Spleen (tissue), 11 donors: ENCODE results near the gene TTC34. TPM values are rescaled to one million over a fixed set of nuclear protein-coding genes. Genes with fewer than 3 reads are reported as not detected.

ENCODE experiments used
- DNase-seq: peaks from one replicate; pipeline ENCODE4 v3.0.0-alpha.2; 2020
- H3K27ac ChIP-seq, 8 donors: fragments of 200-600 bp; sonication (generic) in 7 of 8; 1 replicate in 4 of 8; 2 replicates in 4 of 8; pipeline versions ENCODE4 v1.5.0 to v1.8.0; 2016 to 2021; ENCODE audit warnings: inconsistent platforms in 4 of 8, mild to moderate bottlenecking in 4 of 8, moderate library complexity in 1 of 8
- H3K27me3 ChIP-seq, 7 donors: fragments of 200-600 bp; sonication (generic) in 6 of 7; replicated peaks in 1 of 7; 1 replicate in 4 of 7; 2 replicates in 3 of 7; pipeline versions ENCODE4 v1.5.0 to v1.8.0; 2016 to 2021; ENCODE audit warnings: inconsistent platforms in 3 of 7, mild to moderate bottlenecking in 1 of 7
- H3K36me3 ChIP-seq, 6 donors: fragments of 200-600 bp; sonication (generic) in 5 of 6; 1 replicate in 4 of 6; 2 replicates in 2 of 6; pipeline versions ENCODE4 v1.5.0 to v1.8.0; 2016 to 2021; ENCODE audit warnings: inconsistent platforms in 2 of 6
- H3K4me1 ChIP-seq, 6 donors: fragments of 200-600 bp; sonication (generic) in 5 of 6; 1 replicate in 3 of 6; 2 replicates in 3 of 6; pipeline versions ENCODE4 v1.5.0 to v1.8.0; 2016 to 2021; ENCODE audit warnings: inconsistent platforms in 3 of 6
- H3K4me3 ChIP-seq, 8 donors: fragments of 200-600 bp; sonication (generic) in 7 of 8; 1 replicate in 4 of 8; 2 replicates in 4 of 8; pipeline versions ENCODE4 v1.5.0 to v1.8.0; 2016 to 2021; ENCODE audit warnings: inconsistent platforms in 4 of 8, mild to moderate bottlenecking in 4 of 8, moderate library complexity in 2 of 8
- H3K9me3 ChIP-seq, 8 donors: fragments of 200-600 bp; sonication (generic) in 7 of 8; 1 replicate in 4 of 8; 2 replicates in 4 of 8; pipeline versions ENCODE4 v1.5.0 to v1.8.0; 2016 to 2021; ENCODE audit warnings: inconsistent platforms in 4 of 8
- POLR2A ChIP-seq, 3 donors: fragments of 450-650 bp; IDR thresholded peaks; one replicate each; pipeline ENCODE4 v1.5.1; 2017; ENCODE audit warnings: antibody characterized with exemption in 3 of 3, mild to moderate bottlenecking in 1 of 3
- POLR2AphosphoS5 ChIP-seq, 3 donors: sonication (generic); formaldehyde crosslinking; IDR thresholded peaks; one replicate each; pipeline ENCODE4 v1.5.1; 2017; ENCODE audit warnings: antibody characterized with exemption in 3 of 3
- WGBS, 5 donors: extraction: QIAGEN DNeasy Blood & Tissue Kit in 3 of 5; methylation state at CpG; one replicate each; pipeline versions ENCODE4 v1.1.5 to v1.1.7; 2013 to 2018; 5-methylcytosine and 5-hydroxymethylcytosine counted together
- intact Hi-C: fragments of 100-400 bp; cut with DNase I; formaldehyde crosslinking; loops from one replicate; pipeline ENCODE4 v1.15.0; 2023; ENCODE audit warnings: low total_unique reads
- polyA plus RNA-seq, 3 donors: library from polyadenylated mRNA; stranded (reverse); fragments of 200-250 nt; gene quantifications; one replicate each; pipeline ENCODE4 v1.2.1, GENCODE V29; 2013
- total RNA-seq, 7 donors: library from RNA; depleted of rRNA in 3 of 7; stranded (reverse); fragments of >200 nt in 3 of 7; fragmentation: NEBNext Ultra II Directional in 4 of 7; extraction: Animal tissue kit (Norgen Biotek cat#: 25700) in 4 of 7; gene quantifications; one replicate each; pipeline versions ENCODE4 v1.1.0 to v1.2.1, GENCODE V29; 2016 to 2021
- TF ChIP-seq, protein P1 (sequence below), 11 experiments: fragments of 200-600 bp in 7 of 11; fragments of 450-650 bp in 4 of 11; sonication (generic) in 4 of 11; IDR thresholded peaks in 8 of 11; conservative IDR thresholded peaks in 3 of 11; 1 replicate in 7 of 11; 2 replicates in 4 of 11; pipeline versions ENCODE4 v1.4.0 to v1.8.0; 2016 to 2021; ENCODE audit warnings: antibody characterized with exemption in 11 of 11, inconsistent platforms in 4 of 11, mild to moderate bottlenecking in 1 of 11
- donor health status: healthy with polysubstance abuse.
- donor health status: DM: no; HTN: no; CAD: no; lungs with moderate emphysema.
- donor health status: DM: no; HTN: no; CAD: no.
- donor health status: Bipolar disorder and iron deficiency.
- donor health status: healthy.
- donor health status: DM: no; HTN: no; CAD: no.
- donor health status: DM: yes; HTN: yes; CAD: no.

TTC34 gene
- total and polyA plus RNA-seq, 10 donors, result 0.09 to 2.8 (median 1.4) TPM

DNA sequence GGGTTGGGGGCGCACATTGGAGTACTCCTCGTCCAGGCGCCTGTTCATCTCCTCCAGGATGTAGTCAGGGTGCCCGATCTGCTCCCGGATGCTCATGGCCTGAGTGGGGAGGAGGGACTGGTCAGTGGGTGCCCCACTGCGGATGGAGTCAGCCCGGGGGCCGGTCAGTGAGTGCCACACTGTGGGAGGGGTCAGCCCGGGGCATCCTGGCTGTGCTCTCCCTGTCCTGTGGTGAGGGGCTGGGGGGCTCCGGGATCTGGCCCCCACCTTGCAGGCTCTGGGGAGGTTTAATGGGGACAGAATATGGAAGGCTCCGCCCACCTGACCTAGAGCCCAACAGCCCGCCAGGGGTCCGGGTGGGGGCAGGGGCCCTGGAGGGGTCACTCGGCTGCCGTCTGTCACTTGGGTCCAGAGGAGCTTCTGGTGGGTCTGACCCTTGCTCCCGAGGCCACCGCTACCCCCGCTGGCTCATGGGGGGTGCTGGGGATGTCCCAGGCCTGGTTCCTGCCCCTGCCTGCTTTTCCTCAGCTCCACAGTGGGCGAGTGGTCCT, 206.2 kb downstream of the TTC34 start:
- Histone ChIP-seq H3K4me3 (no peak overlapping the region), H3K27me3 (peaks cover 0 to 23% (median 0%) of the 10 kb centered on the region in 7 donors), H3K27ac (no peak overlapping the region), H3K9me3 (peaks cover 0 to 14% (median 10%) of the 10 kb centered on the region in 8 donors), H3K4me1 (peaks cover 0 to 22% (median 13%) of the 10 kb centered on the region in 6 donors), H3K36me3 (peaks cover 0 to 5% (median 0%) of the 10 kb centered on the region in 6 donors)
- WGBS, 5 donors, result 83 to 100% (median 83%) methylated on average over 1 to 19 of the region's 19 CpGs
- intact Hi-C loops, result no loop called here
- DNase-seq, result peak; percentile 71
- TF ChIP-seq, protein P1, sequence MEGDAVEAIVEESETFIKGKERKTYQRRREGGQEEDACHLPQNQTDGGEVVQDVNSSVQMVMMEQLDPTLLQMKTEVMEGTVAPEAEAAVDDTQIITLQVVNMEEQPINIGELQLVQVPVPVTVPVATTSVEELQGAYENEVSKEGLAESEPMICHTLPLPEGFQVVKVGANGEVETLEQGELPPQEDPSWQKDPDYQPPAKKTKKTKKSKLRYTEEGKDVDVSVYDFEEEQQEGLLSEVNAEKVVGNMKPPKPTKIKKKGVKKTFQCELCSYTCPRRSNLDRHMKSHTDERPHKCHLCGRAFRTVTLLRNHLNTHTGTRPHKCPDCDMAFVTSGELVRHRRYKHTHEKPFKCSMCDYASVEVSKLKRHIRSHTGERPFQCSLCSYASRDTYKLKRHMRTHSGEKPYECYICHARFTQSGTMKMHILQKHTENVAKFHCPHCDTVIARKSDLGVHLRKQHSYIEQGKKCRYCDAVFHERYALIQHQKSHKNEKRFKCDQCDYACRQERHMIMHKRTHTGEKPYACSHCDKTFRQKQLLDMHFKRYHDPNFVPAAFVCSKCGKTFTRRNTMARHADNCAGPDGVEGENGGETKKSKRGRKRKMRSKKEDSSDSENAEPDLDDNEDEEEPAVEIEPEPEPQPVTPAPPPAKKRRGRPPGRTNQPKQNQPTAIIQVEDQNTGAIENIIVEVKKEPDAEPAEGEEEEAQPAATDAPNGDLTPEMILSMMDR (IDR thresholded peaks at IDR 0.05 in 8 of 11, conservative IDR thresholded peaks at IDR 0.05 in 3 of 11), result no peak
- no peak for TF ChIP-seq POLR2A (IDR thresholded peaks at IDR 0.05)
- TF ChIP-seq POLR2AphosphoS5 (IDR thresholded peaks at IDR 0.05), result no peak

DNA sequence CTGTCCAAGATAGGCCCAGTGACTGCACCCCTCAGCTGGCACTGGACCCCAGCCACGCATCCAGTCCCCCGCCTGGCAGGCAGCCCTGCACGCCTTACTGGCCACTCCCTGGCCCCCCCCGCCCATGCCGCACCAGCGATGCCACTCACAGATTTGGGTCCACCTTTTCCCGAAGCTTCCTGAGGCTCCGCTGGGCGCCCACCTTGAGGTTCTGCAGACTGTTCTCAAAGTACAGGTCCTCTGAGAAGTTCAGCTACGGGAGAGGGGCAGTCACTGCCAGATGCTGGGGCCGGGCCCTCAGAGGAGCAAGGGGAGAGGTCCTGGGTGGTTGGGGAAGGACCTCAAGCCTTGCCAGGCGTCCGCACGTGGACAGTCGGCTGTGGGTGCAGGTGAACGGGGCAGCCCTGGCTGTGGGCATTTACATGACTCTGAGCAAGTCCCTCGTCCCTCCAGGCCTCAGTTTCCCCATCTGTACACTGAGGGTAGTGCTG, 206.8 kb downstream of the TTC34 start:
- 84 to 94% (median 91%) methylated on average over 14 to 17 of the region's 17 CpGs for WGBS, 5 donors
- H3K27me3 ChIP-seq, result peaks cover 0 to 23% (median 0%) of the 10 kb centered on the region in 7 donors
- H3K4me1 ChIP-seq, result peaks cover 0 to 22% (median 13%) of the 10 kb centered on the region in 6 donors
- DNase-seq, result peak; percentile 72
- peaks cover 0 to 11% (median under 1%) of the 10 kb centered on the region in 6 donors for H3K36me3 ChIP-seq
- intact Hi-C loops, result loop anchor here (5.0 kb wide), 1 partner anchor 48 kb away; no protein-coding TSS in a partner anchor
- H3K9me3 ChIP-seq, result peaks cover 0 to 14% (median 10%) of the 10 kb centered on the region in 8 donors
- no peak overlapping the region for H3K4me3 ChIP-seq
- peak overlapping the region in 1 of 8 donors; percentile 32 for H3K27ac ChIP-seq
- no peak for TF ChIP-seq POLR2AphosphoS5 (IDR thresholded peaks at IDR 0.05)
- no peak for TF ChIP-seq POLR2A (IDR thresholded peaks at IDR 0.05)
- TF ChIP-seq, protein P1 (IDR thresholded peaks at IDR 0.05 in 8 of 11, conservative IDR thresholded peaks at IDR 0.05 in 3 of 11), result no peak

DNA sequence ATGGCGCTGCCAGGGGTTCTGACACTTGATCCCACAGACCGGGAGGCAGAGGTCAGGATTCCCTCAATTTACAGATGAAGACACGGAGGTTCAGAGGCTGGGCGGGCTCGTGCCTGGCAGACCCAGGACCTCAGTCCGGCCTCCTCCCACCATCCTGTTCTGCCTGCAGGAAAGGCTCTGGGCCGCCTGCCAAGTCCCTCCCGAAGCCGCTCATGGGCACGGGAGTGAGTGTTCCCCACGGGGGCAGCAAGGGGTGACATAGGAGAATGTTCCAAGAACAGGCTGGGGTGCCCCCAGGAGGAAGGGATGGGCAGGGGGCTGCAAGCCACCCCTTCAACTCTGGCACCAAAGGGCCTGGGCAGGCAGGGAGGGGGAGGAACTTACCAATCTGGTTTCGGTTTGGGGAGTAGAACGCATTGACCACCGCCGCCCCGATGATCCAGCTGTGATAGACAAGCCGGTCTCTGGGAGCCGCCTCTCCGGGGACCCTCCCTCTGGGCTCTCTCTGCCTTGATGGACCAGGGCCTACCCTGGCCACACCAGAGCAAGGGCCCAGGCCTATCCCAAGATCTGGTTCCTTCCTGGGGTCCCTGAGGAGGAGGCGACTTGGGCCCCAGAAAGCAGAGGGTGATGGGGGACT, 207.4 kb downstream of the TTC34 start:
- peaks cover 0 to 23% (median 13%) of the 10 kb centered on the region in 6 donors for H3K4me1 ChIP-seq
- H3K36me3 ChIP-seq, result peaks cover 0 to 17% (median 5%) of the 10 kb centered on the region in 6 donors
- DNase-seq, result peak; percentile 88
- 35 to 59% (median 41%) methylated on average over 16 to 20 of the region's 20 CpGs for WGBS, 5 donors
- intact Hi-C loops, result loop anchor here (5.0 kb wide), 1 partner anchor 48 kb away; no protein-coding TSS in a partner anchor
- H3K9me3 ChIP-seq, result peaks cover 0 to 12% (median 9%) of the 10 kb centered on the region in 8 donors
- peak overlapping the region in 4 of 8 donors; percentile 18 to 32 (median 27) for H3K27ac ChIP-seq
- H3K4me3 ChIP-seq, result peak overlapping the region in 6 of 8 donors; percentile 7 to 53 (median 20)
- peaks cover 0 to 23% (median 0%) of the 10 kb centered on the region in 7 donors for H3K27me3 ChIP-seq
- no peak for TF ChIP-seq POLR2A (IDR thresholded peaks at IDR 0.05)
- TF ChIP-seq POLR2AphosphoS5 (IDR thresholded peaks at IDR 0.05), result peak; percentile 35 to 68 (median 62)
- TF ChIP-seq, protein P1 (IDR thresholded peaks at IDR 0.05 in 8 of 11, conservative IDR thresholded peaks at IDR 0.05 in 3 of 11), result no peak
